Dedifferentiated amniotic fluid mesenchymal stem cell (primary cell): ENCODE measurements around the gene CACNA1C.
A peak's percentile ranks its signal among the peaks of the same experiment; 100 is the strongest.

Source experiments
- DNase-seq: peaks from one replicate; pipeline ENCODE4 v3.0.0-alpha.2; 2016; ENCODE audit errors: extremely low spot score

The CACNA1C gene

DNA sequence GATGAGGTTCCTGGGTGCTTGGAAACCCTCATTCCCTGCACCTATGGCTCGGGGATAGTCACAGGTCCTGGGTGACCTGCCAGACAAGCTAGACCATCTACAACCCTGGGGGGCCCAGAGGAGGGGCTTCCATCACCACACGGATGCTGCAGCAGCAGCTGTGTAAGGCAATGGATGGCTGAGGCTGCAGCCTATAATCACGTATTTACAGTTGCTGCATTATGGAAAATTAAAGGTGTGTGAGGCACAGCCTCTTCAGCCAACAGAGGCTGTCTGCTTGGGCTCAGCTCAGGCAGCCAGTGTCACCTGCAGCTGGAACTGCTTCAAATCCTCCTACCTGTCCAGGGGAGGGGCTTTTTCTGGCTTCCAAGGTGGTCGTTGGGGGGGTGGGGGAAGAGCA, 268.1 kb downstream of the CACNA1C start:
- no peak for DNase-seq

DNA sequence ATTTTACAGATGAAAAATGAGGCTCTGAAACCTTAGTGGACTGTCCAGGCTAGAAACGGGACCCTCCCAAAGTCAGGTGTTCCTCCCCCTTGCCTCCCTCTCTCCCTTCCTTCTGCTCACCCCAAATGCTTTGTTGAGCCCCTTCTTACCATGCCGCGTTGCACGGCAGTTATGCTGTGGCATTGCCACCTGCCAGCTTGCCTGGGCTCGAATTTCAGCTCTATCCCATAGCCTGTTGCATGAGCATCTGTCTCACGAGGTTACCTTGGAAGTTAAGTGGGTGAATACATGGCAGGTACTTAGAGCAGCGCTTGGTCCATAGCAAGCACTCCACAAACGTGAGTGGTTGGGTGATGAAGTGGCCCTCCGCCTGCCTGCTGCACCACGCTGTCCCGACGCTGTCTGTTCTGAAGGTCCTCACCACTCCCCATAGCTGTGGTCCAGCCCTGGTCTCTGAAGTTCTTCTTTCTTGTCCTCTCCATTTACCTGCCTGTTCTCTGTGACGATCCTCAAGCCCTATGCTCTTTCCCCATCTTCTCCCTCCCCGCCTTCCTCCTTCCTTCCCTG, 269.9 kb downstream of the CACNA1C start:
- DNase-seq = no peak

DNA sequence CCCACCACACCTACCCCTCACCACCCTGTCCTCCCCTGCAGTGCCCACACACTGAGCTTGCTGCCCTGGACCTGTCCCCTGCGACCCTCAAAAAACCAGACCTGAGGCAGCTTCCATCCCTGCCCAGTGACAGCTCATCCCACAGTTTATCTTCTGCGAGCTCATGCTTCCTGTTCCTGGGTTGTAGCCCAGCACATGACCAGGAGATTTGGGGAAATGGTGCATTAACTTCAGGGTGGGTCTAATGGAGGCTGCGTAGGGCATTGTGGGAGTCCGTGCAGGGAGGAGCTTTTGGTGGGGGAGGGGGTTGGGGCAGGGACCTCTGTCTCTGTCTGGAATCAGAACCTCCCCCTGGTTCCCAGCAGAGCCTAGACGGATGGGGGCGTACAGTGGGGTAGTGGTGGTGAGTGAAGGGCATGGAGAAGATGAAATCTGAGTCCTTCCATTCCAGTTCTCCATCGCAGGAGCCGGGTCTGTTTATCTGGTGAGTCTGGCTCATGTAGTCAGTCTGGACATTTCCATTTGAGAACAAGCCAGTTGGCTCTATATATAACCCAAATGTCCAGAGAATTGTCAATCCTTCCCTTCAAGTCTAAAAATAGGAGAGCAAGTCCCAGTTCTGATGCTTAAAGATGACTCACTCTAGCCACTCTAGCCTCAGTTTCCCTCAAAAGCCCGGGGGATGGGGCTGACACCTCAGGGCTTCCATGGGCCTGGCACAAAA, 270.9 kb downstream of the CACNA1C start:
- no peak for DNase-seq

- no peak for DNase-seq
Observed at GRCh38 chr12:2324387-2324786, 271.6 kb downstream of the CACNA1C start.

GRCh38 chr12:2325519-2325918, 272.7 kb downstream of the CACNA1C start:
- DNase-seq = no peak

- no peak for DNase-seq
Observed at GRCh38 chr12:2326470-2326869, 273.7 kb downstream of the CACNA1C start.

GRCh38 chr12:2328661-2329060, 275.9 kb downstream of the CACNA1C start:
- no peak for DNase-seq

GRCh38 chr12:2329661-2330210, 276.9 kb downstream of the CACNA1C start:
- DNase-seq = no peak

GRCh38 chr12:2332236-2332635, 279.4 kb downstream of the CACNA1C start:
- peak; percentile 45 for DNase-seq

DNA sequence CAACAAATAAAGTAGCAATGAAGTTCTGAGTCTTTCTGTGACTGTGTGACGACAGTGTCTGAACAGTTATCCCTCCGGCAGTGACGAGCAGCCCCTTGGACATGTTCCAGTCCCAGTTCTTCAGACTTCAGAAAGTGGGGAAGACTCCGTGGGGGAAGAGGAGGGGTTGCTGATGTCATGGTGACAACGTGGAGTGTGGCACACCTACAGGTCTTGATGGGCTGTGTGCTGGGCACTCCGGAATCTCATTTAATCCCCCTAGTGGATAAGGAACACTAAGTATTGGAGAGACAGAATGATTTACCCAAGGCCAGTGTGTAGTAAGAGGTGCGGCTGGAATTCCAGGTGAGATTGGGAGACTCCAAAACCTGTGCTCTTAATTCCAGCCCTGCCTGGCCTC, 280.2 kb downstream of the CACNA1C start:
- no peak for DNase-seq

- DNase-seq = no peak
Observed at GRCh38 chr12:2333491-2334195, 280.9 kb downstream of the CACNA1C start.

- DNase-seq = no peak
Observed at GRCh38 chr12:2334271-2334670, 281.5 kb downstream of the CACNA1C start.

DNA sequence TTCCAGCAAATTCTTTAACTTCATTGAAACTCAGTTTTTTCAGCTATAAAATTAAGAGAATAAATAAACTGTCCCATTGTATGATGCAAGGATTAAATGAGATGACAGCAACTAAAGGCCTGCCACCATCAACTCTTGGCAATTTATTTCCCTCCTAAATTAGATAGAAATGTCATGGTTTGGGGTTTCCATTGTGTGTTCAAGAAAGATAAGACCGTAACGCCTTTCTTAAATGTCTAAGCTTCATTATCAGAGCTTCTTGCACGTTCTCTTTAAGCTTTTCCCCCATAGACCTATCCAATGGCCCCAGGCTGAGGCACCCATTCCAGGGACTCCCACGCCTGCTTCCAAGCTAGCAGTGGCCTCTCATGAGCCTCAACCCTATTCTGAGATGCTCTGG, 281.9 kb downstream of the CACNA1C start:
- DNase-seq = no peak

- no peak for DNase-seq
Observed at GRCh38 chr12:2335109-2335508, 282.3 kb downstream of the CACNA1C start.

DNA sequence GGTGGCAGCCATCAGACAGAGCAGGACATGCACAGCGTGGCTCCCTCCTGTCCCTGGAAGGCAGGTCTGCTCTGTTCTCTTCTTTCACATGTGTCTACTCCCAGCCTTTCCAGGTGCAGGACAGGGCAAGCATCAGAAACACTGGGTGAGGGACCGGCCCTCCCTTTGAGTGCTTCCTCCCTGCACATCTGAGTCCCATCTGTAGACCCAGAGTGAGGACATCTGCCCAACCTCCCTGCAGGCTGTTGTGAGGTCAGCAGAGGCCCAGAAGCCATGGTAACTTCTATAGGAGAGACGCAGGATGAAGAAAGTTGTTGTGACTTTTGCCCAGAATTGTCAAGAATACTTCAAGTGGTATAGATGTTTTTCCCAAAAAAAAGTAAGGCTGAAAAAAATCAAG, 282.7 kb downstream of the CACNA1C start:
- no peak for DNase-seq

DNA sequence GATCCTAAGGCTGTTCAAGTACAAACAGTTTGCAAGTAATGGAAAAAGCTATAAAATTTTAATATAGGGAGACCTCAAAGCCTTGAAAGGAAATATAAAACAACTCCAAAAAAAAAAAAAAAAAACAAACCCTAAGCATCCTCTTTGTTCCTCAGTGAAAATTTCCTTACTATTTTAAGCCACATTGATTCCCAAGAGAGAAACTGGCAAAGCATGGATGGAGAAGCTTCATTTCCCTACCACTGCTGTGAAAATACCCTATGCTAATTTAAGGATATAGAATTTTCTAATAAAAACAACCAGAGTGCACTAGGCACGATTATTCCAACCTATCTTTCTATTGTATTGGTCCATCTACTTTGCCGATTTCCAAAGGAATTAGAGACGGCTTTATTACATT, 283.1 kb downstream of the CACNA1C start:
- DNase-seq = no peak

DNA sequence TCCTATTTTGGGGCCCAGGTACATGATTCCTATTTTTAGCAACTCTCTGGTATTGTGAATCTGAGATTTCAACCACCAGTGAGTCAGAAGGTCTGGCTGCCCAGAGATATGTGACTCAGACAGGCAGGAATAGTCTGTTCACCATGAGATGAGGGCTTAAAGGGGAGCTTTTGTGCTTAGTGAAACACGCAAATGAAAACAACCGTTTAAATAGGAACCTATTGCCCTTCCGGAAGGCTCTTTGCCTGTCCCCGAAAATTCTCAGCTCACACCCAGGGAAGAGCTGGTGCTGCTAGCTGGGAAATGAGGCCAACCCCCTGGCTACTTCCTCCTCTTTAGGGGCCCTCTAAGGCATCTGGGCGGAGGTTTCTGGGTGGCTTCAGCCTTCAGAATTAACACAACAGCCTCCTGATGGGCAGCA, 283.6 kb downstream of the CACNA1C start:
- DNase-seq = peak; percentile 97

DNA sequence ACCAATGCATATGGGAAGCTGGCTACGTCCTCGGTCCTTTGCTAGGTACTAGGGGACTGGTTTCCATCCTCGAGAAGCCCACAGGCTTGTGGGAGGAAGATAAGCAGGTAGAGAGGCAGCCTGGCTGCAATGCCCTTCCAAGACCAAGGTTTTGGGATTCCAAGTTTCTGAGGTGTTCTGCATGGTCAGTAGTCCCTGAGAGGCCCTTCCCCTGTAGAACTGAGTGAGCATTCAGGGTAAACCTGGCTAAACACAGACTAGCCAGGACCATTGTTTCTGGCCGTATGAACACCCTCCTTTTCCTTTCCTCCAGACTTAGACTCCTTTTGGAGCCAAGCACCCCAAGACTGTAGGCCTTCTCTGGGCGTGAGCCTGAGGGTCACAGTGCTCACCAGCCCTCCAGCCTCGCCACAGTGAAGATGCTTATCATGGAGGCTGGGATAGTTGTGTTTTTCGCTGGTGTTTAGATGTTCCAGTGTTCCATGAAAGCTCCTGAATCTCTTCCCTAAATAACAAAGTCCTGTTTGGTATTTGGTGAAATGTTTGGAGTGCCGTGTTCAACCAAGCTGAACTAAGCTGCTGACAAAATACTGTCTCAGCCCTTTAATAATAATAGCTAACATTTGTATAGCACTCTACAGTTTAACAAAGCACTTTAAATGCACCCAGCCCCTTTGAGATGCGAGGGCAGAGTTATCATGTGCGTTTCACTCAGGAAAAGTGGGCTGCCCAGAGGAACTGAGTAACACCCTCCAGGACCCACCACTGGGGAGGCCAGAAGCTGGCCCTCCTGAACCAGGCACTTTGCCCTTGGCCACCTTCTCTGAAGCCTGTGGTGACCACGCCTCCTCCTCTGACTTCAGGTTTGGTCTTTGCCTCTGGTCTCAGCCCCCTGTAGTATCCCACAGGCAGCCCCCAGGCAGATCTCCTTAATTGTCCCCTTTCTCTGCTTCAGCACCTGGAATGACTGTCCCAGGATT, 284.5 kb downstream of the CACNA1C start:
- no peak for DNase-seq

GRCh38 chr12:2338381-2338780, 285.6 kb downstream of the CACNA1C start:
- no peak for DNase-seq

DNA sequence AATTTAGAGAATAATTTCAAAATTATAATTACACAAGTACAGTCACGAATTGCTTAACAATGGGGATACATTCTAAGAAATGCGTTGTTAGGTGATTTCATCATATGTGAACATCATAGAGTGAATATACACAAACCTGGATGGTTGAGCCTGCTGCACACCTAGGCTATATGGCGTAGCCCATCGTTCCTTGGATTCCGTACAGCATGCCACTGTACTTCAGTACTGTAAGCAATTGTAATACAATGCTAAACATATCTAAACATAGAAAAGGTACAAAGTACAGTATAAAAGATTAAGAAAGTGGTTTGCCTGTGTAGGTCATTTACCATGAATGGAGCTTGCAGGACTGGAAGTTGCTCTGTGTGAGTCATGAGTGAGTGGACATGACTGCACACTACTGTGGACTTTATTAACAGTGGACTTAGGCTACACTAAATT, 286.2 kb downstream of the CACNA1C start:
- peak; percentile 41 for DNase-seq

GRCh38 chr12:2341051-2341751, 288.4 kb downstream of the CACNA1C start:
- no peak for DNase-seq
